Fibroblast of the aortic adventitia (primary cell): Measurements from ENCODE around the gene NLRP10. TPM values are rescaled to one million over a fixed set of nuclear protein-coding genes. Genes with fewer than 3 reads are reported as not detected.

Source experiments
- DNase-seq: peaks from one replicate; pipeline ENCODE4 v3.0.0-alpha.2; 2010; ENCODE audit warnings: low read depth
- H3K4me3 ChIP-seq: 2 replicates; pipeline ENCODE4 v1.5.1; 2011; ENCODE audit warnings: low read depth, mild to moderate bottlenecking, control low read depth, low read length, moderate library complexity
- total RNA-seq: library from RNA; depleted of rRNA; stranded (reverse); fragments of >200 nt; gene quantifications from 2 replicates; pipeline ENCODE4 v1.2.3, GENCODE V29; 2012; ENCODE audit warnings: low replicate concordance
- TF ChIP-seq, protein P1 (sequence below): IDR thresholded peaks from 2 replicates; pipeline ENCODE4 v1.5.1; 2011; ENCODE audit warnings: mild to moderate bottlenecking, low read length, control low read depth, inconsistent platforms; ENCODE audit not compliant: insufficient read depth

NLRP10 gene
- total RNA-seq, 1 donor = 6.8 TPM

GRCh38 chr11:7941608-7942007, 23.6 kb downstream of the NLRP10 start, which contains the start of gene OR10A3:
Gene OR10A3, minus strand, starts transcription at chr11:7941708. Its CDS starts 2,188 bp downstream, at chr11:7939520.
- TF ChIP-seq, protein P1, sequence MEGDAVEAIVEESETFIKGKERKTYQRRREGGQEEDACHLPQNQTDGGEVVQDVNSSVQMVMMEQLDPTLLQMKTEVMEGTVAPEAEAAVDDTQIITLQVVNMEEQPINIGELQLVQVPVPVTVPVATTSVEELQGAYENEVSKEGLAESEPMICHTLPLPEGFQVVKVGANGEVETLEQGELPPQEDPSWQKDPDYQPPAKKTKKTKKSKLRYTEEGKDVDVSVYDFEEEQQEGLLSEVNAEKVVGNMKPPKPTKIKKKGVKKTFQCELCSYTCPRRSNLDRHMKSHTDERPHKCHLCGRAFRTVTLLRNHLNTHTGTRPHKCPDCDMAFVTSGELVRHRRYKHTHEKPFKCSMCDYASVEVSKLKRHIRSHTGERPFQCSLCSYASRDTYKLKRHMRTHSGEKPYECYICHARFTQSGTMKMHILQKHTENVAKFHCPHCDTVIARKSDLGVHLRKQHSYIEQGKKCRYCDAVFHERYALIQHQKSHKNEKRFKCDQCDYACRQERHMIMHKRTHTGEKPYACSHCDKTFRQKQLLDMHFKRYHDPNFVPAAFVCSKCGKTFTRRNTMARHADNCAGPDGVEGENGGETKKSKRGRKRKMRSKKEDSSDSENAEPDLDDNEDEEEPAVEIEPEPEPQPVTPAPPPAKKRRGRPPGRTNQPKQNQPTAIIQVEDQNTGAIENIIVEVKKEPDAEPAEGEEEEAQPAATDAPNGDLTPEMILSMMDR = no peak
- DNase-seq = no peak
- no peak within 1 kb of the TSS for H3K4me3 ChIP-seq

GRCh38 chr11:7941146-7941545, 24.1 kb downstream of the NLRP10 start:
- no peak overlapping the region for H3K4me3 ChIP-seq
- TF ChIP-seq, protein P1 = no peak
- no peak for DNase-seq

DNA sequence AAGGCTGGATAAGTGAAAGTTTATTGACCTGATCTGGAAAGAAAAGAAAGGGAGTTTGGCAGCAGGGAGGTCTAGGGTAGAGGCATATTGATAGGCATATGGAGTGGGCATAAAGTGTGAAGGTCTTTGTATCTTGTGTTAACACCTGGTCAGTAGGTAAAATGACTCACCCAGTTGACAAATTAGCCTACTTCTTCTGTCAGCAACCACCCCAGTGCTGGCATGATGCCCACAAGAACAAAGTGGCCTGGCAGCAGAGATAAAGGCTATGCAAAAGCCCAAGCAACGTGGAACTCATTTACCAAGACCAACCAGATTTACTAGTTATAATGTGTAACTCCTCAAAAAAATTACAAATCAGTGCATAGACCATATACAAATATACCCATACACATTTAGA, 28.6 kb downstream of the NLRP10 start:
- no peak overlapping the region for H3K4me3 ChIP-seq
- TF ChIP-seq, protein P1 = no peak
- DNase-seq = no peak

GRCh38 chr11:7931168-7931567, 34.1 kb downstream of the NLRP10 start, which contains the start of gene OR10A6:
Gene OR10A6, minus strand, starts transcription at chr11:7931268. Its CDS starts 2,606 bp downstream, at chr11:7928662.
- DNase-seq = no peak
- no peak within 1 kb of the TSS for H3K4me3 ChIP-seq
- TF ChIP-seq, protein P1 = no peak

GRCh38 chr11:7927635-7928034, 37.6 kb downstream of the NLRP10 start:
- TF ChIP-seq, protein P1 = no peak

GRCh38 chr11:7924536-7924935, 40.7 kb downstream of the NLRP10 start:
- H3K4me3 ChIP-seq = no peak overlapping the region
- DNase-seq = no peak
- TF ChIP-seq, protein P1 = no peak

More at GRCh38 chr11:7927635-7928034, 37.6 kb downstream of the NLRP10 start:
- DNase-seq = peak; percentile 28
- H3K4me3 ChIP-seq = no peak overlapping the region

GRCh38 chr11:7918141-7918540, 47.1 kb downstream of the NLRP10 start:
- TF ChIP-seq, protein P1 = no peak
- no peak overlapping the region for H3K4me3 ChIP-seq
- no peak for DNase-seq
